Neural cell (in vitro differentiated cells): ENCODE measurements around the gene MRPL43. TPM values are rescaled to one million over a fixed set of nuclear protein-coding genes. Genes with fewer than 3 reads are reported as not detected.

Experiments used
- H2AFZ ChIP-seq: fragments of 200-600, 300-800 bp; sonication (generic), shearing (Covaris generic); 2 replicates; pipeline ENCODE4 v1.6.0; 2014; ENCODE audit warnings: low read depth, mild to moderate bottlenecking, antibody characterized with exemption, low read length, moderate library complexity
- H3F3A ChIP-seq: fragments of 200-600 bp; shearing (Covaris generic); 2 replicates; pipeline ENCODE4 v1.6.1; 2016; ENCODE audit warnings: mild to moderate bottlenecking, moderate library complexity, mixed read lengths, antibody characterized with exemption, low read length; ENCODE audit not compliant: insufficient read depth, poor library complexity, severe bottlenecking
- H3K27ac ChIP-seq: fragments of 200-600, 300-800 bp; sonication (generic), shearing (Covaris generic); 2 replicates; pipeline ENCODE4 v1.5.1; 2014; ENCODE audit warnings: mild to moderate bottlenecking, low read length, moderate library complexity
- H3K27me3 ChIP-seq: fragments of 300-800, 200-600 bp; sonication (generic), shearing (Covaris generic); 2 replicates; pipeline ENCODE4 v1.6.0; 2014; ENCODE audit warnings: mild to moderate bottlenecking, low read depth, low read length, moderate library complexity; ENCODE audit not compliant: insufficient read depth
- H3K36me3 ChIP-seq: fragments of 300-800, 200-600 bp; sonication (generic), shearing (Covaris generic); 2 replicates; pipeline ENCODE4 v1.5.1; 2014; ENCODE audit warnings: mild to moderate bottlenecking, antibody characterized with exemption, low read length, moderate library complexity; ENCODE audit not compliant: insufficient read depth
- H3K4me2 ChIP-seq: fragments of 300-800, 200-600 bp; sonication (generic), shearing (Covaris generic); 2 replicates; pipeline ENCODE4 v1.6.0; 2014; ENCODE audit warnings: mild to moderate bottlenecking, low read length
- H3K4me3 ChIP-seq: fragments of 300-800, 200-600 bp; sonication (generic), shearing (Covaris generic); 2 replicates; pipeline ENCODE4 v1.5.1; 2014; ENCODE audit warnings: mild to moderate bottlenecking, low read length, moderate library complexity
- H3K79me2 ChIP-seq: fragments of 200-600 bp; shearing (Covaris generic); replicated peaks from 2 replicates; pipeline ENCODE4 v1.6.0; 2014; ENCODE audit warnings: mild to moderate bottlenecking, low read length, moderate library complexity; ENCODE audit not compliant: insufficient read depth
- H3K9ac ChIP-seq: fragments of 300-800, 200-600 bp; sonication (generic), shearing (Covaris generic); 2 replicates; pipeline ENCODE4 v1.6.1; 2016; ENCODE audit warnings: mild to moderate bottlenecking, low read length, mixed read lengths
- H3K9me2 ChIP-seq: fragments of 200-600 bp; shearing (Covaris generic); 2 replicates; pipeline ENCODE4 v1.6.1; 2016; ENCODE audit warnings: mild to moderate bottlenecking, low read length, mixed read lengths; ENCODE audit not compliant: insufficient read depth
- H3K9me3 ChIP-seq: fragments of 200-600, 300-800 bp; sonication (generic), shearing (Covaris generic); 2 replicates; pipeline ENCODE4 v1.6.1; 2016; ENCODE audit warnings: mild to moderate bottlenecking, mixed run types, low read length, moderate library complexity, mixed read lengths
- H4K20me1 ChIP-seq: fragments of 200-600 bp; shearing (Covaris generic); 2 replicates; pipeline ENCODE4 v1.6.1; 2016; ENCODE audit warnings: mild to moderate bottlenecking, mixed run types; ENCODE audit not compliant: insufficient read depth
- CTCF ChIP-seq: fragments of 450-650 bp; IDR thresholded peaks from 2 replicates; pipeline ENCODE4 v1.5.1; 2014; ENCODE audit warnings: antibody characterized with exemption, mild to moderate bottlenecking, moderate library complexity; ENCODE audit not compliant: poor library complexity, severe bottlenecking
- EP300 ChIP-seq: fragments of 450-650 bp; conservative IDR thresholded peaks from 2 replicates; pipeline ENCODE4 v1.6.1; 2014; ENCODE audit warnings: antibody characterized with exemption, mild to moderate bottlenecking, moderate library complexity; ENCODE audit not compliant: poor library complexity, severe bottlenecking
- EZH2 ChIP-seq: fragments of 200-600, 300-800 bp; shearing (Covaris generic), sonication (generic); IDR thresholded peaks from 2 replicates; pipeline ENCODE4 v1.6.1; 2014; ENCODE audit warnings: antibody characterized with exemption, low read length, borderline replicate concordance, mild to moderate bottlenecking; ENCODE audit not compliant: insufficient read depth, poor library complexity, severe bottlenecking
- MXI1 ChIP-seq: fragments of 450-650 bp; conservative IDR thresholded peaks from 2 replicates; pipeline ENCODE4 v1.6.1; 2014; ENCODE audit warnings: antibody characterized with exemption, mild to moderate bottlenecking; ENCODE audit not compliant: poor library complexity, severe bottlenecking
- POLR2AphosphoS5 ChIP-seq: IDR thresholded peaks from 2 replicates; pipeline ENCODE4 v1.6.1; 2012
- RAD21 ChIP-seq: fragments of 450-650 bp; conservative IDR thresholded peaks from 2 replicates; pipeline ENCODE4 v1.6.1; 2014; ENCODE audit warnings: antibody characterized with exemption, mild to moderate bottlenecking, moderate library complexity
- REST ChIP-seq: IDR thresholded peaks from 2 replicates; pipeline ENCODE4 v1.6.1; 2012; ENCODE audit warnings: borderline replicate concordance
- SMC3 ChIP-seq: fragments of 450-650 bp; conservative IDR thresholded peaks from 2 replicates; pipeline ENCODE4 v1.6.1; 2014; ENCODE audit warnings: antibody characterized with exemption, mild to moderate bottlenecking, moderate library complexity; ENCODE audit not compliant: poor library complexity
- TAF1 ChIP-seq: IDR thresholded peaks from 2 replicates; pipeline ENCODE4 v1.6.1; 2012; ENCODE audit warnings: low read depth
- polyA plus RNA-seq: library from polyadenylated mRNA; depleted of rRNA; stranded (reverse); fragments of >200 nt; gene quantifications from 2 replicates; pipeline ENCODE4 v1.2.3, GENCODE V29; 2014

The MRPL43 gene
- polyA plus RNA-seq, 1 donor from 2014 or later, result 121 TPM

- no peak for TF ChIP-seq MXI1
- TF ChIP-seq REST, result no peak
- no peaks in the 10 kb centered on the region for H3K9me3 ChIP-seq
- no peak overlapping the region for H2AFZ ChIP-seq
- H3K36me3 ChIP-seq, result no peaks in the 10 kb centered on the region
- no peak overlapping the region for H3K4me2 ChIP-seq
- H3K79me2 ChIP-seq, result peaks cover 10% of the 10 kb centered on the region
- no peaks in the 10 kb centered on the region for H3K27me3 ChIP-seq
- no peak overlapping the region for H3K27ac ChIP-seq
- H3K4me3 ChIP-seq, result no peak overlapping the region
- H4K20me1 ChIP-seq, result no peaks in the 10 kb centered on the region
- no peaks in the 10 kb centered on the region for H3K9me2 ChIP-seq
- H3K9ac ChIP-seq, result no peak overlapping the region
- no peaks in the 10 kb centered on the region for H3F3A ChIP-seq
These were observed 18.7 kb upstream of the MRPL43 start for GRCh38 chr10:101005869-101006567.

GRCh38 chr10:101005361-101005760 lies 18.1 kb upstream of the MRPL43 start:
- H2AFZ ChIP-seq, result no peak overlapping the region
- no peaks in the 10 kb centered on the region for H3K36me3 ChIP-seq
- H3K9me3 ChIP-seq, result no peaks in the 10 kb centered on the region
- TF ChIP-seq MXI1, result no peak
- no peak for TF ChIP-seq EP300
- no peak for TF ChIP-seq RAD21
- no peak for TF ChIP-seq TAF1
- TF ChIP-seq REST, result no peak
- no peak for TF ChIP-seq POLR2AphosphoS5
- TF ChIP-seq EZH2, result no peak
- no peak for TF ChIP-seq SMC3
- TF ChIP-seq CTCF, result no peak
- no peak overlapping the region for H3K4me3 ChIP-seq
- H3K79me2 ChIP-seq, result peaks cover 16% of the 10 kb centered on the region
- H3K9ac ChIP-seq, result no peak overlapping the region
- no peaks in the 10 kb centered on the region for H4K20me1 ChIP-seq
- no peak overlapping the region for H3K4me2 ChIP-seq
- no peak overlapping the region for H3K27ac ChIP-seq
- no peaks in the 10 kb centered on the region for H3K27me3 ChIP-seq
- H3F3A ChIP-seq, result no peaks in the 10 kb centered on the region
- no peaks in the 10 kb centered on the region for H3K9me2 ChIP-seq
